PFSK-1 (cell line): Measurements from ENCODE around the gene JPH4.

Experiments
- FOXP2 ChIP-seq: optimal IDR thresholded peaks from 2 replicates; pipeline ENCODE3; 2011; ENCODE audit warnings: borderline replicate concordance, control low read depth, inconsistent platforms; ENCODE audit not compliant: insufficient read depth; ENCODE audit errors: extremely low read length, extremely low read depth
- POLR2AphosphoS5 ChIP-seq: IDR thresholded peaks from 2 replicates; pipeline ENCODE4 v1.6.1; 2012; ENCODE audit warnings: low read depth, mild to moderate bottlenecking, control low read depth, low read length, moderate library complexity
- REST ChIP-seq, 2 experiments: IDR thresholded peaks; 2 replicates each; pipeline versions ENCODE4 v1.6.1 to v1.8.0; 2011 to 2012; ENCODE audit warnings: low read depth in 2 of 2, low read length in 2 of 2, control low read depth in 1 of 2, inconsistent platforms in 1 of 2, mild to moderate bottlenecking in 1 of 2, moderate library complexity in 1 of 2; ENCODE audit not compliant: insufficient read depth in 1 of 2
- SIN3A ChIP-seq: IDR thresholded peaks from 2 replicates; pipeline ENCODE4 v1.6.1; 2012; ENCODE audit warnings: mild to moderate bottlenecking, low read length, moderate library complexity, borderline replicate concordance; ENCODE audit not compliant: insufficient read depth
- TAF1 ChIP-seq: IDR thresholded peaks from 2 replicates; pipeline ENCODE4 v1.6.1; 2012; ENCODE audit warnings: low read length, control low read depth, borderline replicate concordance; ENCODE audit not compliant: insufficient read depth

DNA sequence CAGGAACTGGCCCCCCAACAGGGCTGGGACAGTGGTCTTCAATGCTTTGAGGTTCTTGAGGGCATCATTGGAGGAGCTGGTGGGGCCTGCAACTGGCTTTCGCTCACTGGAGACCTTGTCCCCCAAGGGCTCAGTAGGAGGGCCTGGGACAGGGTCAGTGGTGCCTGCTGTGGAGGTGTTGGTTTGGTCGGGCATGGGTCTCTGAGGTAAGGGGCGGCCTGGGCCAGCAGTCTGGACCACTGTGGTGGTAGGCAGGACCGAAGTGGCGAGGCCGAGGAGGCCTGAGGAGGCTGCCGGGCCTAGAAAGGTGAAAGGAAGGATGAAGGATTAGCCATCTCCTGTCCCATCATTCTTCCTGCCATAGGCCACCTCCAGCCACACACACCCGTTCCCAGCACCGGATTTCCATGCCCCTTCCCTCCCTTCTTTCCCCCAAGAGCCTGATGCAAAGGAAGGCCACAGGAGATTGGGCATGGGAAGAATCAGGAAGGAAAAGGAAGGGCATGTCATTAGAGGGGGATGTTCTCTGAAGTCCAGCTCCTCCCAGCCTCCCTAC lies 55.9 kb downstream of the JPH4 start:
- no peak for TF ChIP-seq POLR2AphosphoS5
- TF ChIP-seq TAF1, result no peak
- no peak for TF ChIP-seq REST (IDR thresholded peaks at IDR 0.05; ENCODE audit: insufficient read depth in 1 of 2, low read depth in 2 of 2, low read length in 2 of 2)
- TF ChIP-seq SIN3A, result no peak
- TF ChIP-seq FOXP2, result no peak
